OCI-LY1 (cell line): Measurements from ENCODE around the gene SLIT3.

Experiments used
- H2AFZ ChIP-seq: fragments of 200-600 bp; sonication (generic), shearing (Covaris generic); 2 replicates; pipeline ENCODE4 v1.6.0; 2014; ENCODE audit warnings: antibody characterized with exemption, mild to moderate bottlenecking, low read length
- H3F3A ChIP-seq: fragments of 200-600 bp; sonication (generic), shearing (Covaris generic); 2 replicates; pipeline ENCODE4 v1.6.0; 2014; ENCODE audit warnings: mild to moderate bottlenecking, antibody characterized with exemption, low read length, moderate library complexity; ENCODE audit not compliant: insufficient read depth
- H3K27ac ChIP-seq: fragments of 200-600 bp; sonication (generic); 2 replicates; pipeline ENCODE4 v1.5.1; 2014; ENCODE audit warnings: low read length, mixed run types, mild to moderate bottlenecking, low read depth; ENCODE audit not compliant: poor library complexity, severe bottlenecking
- H3K27me3 ChIP-seq: fragments of 200-600 bp; sonication (generic); 2 replicates; pipeline ENCODE4 v1.6.0; 2014; ENCODE audit warnings: antibody characterized with exemption, mild to moderate bottlenecking, low read length, moderate library complexity; ENCODE audit not compliant: insufficient read depth
- H3K36me3 ChIP-seq: fragments of 200-600 bp; sonication (generic); 2 replicates; pipeline ENCODE4 v1.6.1; 2014; ENCODE audit warnings: mild to moderate bottlenecking, antibody characterized with exemption, low read length, moderate library complexity, mixed read lengths; ENCODE audit not compliant: insufficient read depth
- H3K4me1 ChIP-seq: fragments of 200-600 bp; sonication (generic); 2 replicates; pipeline ENCODE4 v1.5.1; 2014; ENCODE audit warnings: mild to moderate bottlenecking, low read length, moderate library complexity; ENCODE audit not compliant: insufficient read depth, severe bottlenecking
- H3K4me2 ChIP-seq: fragments of 200-600 bp; sonication (generic), shearing (Covaris generic); 2 replicates; pipeline ENCODE4 v1.6.1; 2014; ENCODE audit warnings: low read length
- H3K4me3 ChIP-seq: fragments of 200-600 bp; sonication (generic); 2 replicates; pipeline ENCODE4 v1.5.1; 2014; ENCODE audit warnings: low read length, low read depth, mild to moderate bottlenecking, mixed read lengths; ENCODE audit not compliant: poor library complexity, severe bottlenecking
- H3K79me2 ChIP-seq: fragments of 200-600 bp; shearing (Covaris generic); 2 replicates; pipeline ENCODE4 v1.6.1; 2016; ENCODE audit warnings: mixed run types, low read length, mixed read lengths; ENCODE audit not compliant: insufficient read depth
- H3K9ac ChIP-seq: fragments of 200-600 bp; sonication (generic), shearing (Covaris generic); 2 replicates; pipeline ENCODE4 v1.6.1; 2014; ENCODE audit warnings: mild to moderate bottlenecking, low read length, mixed read lengths
- H3K9me2 ChIP-seq: fragments of 200-600 bp; sonication (generic), shearing (Covaris generic); 2 replicates; pipeline ENCODE4 v1.6.1; 2014; ENCODE audit warnings: low read depth, mild to moderate bottlenecking, low read length, mixed read lengths
- H3K9me3 ChIP-seq: fragments of 200-600 bp; shearing (Covaris generic); 2 replicates; pipeline ENCODE4 v1.6.1; 2014; ENCODE audit warnings: low read length, mixed read lengths
- H4K20me1 ChIP-seq: fragments of 200-600 bp; sonication (generic), shearing (Covaris generic); 2 replicates; pipeline ENCODE4 v1.6.0; 2016; ENCODE audit warnings: mild to moderate bottlenecking, low read length; ENCODE audit not compliant: insufficient read depth
- EZH2 ChIP-seq: fragments of 200-600 bp; sonication (generic), shearing (Covaris generic); IDR thresholded peaks from 2 replicates; pipeline ENCODE4 v1.8.0; 2017; ENCODE audit warnings: borderline replicate concordance, mixed run types, mild to moderate bottlenecking, antibody characterized with exemption, low read length, moderate library complexity, mixed read lengths
- TF ChIP-seq, protein P1 (sequence below): fragments of 200-600 bp; sonication (generic), shearing (Covaris generic); IDR thresholded peaks from 2 replicates; pipeline ENCODE4 v1.5.1; 2017; ENCODE audit warnings: mild to moderate bottlenecking, antibody characterized with exemption, low read length, moderate library complexity, mixed read lengths

The SLIT3 gene

DNA sequence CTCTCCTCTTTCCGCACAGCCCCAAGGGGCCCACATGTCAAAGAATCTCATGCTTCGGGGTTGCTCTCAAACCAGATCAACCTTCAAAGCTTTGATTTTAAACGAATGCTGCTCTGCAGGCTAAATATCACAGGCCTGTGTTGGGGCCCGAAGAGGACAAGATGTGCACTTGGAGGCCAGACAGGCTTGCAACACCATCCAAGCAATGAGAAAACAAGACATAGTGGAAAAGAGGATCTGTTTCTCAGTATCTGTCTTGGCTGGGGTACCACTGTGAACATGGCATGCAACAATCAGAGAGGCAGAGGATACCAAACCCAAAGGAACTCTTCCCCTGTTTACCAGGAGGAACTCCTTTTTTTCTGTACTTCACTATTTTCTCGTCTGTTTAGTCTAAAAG lies 321.8 kb downstream of the SLIT3 start:
- Histone ChIP-seq H3K9me3 (no peaks in the 10 kb centered on the region), H2AFZ (no peak overlapping the region), H3K9me2 (no peaks in the 10 kb centered on the region), H3K9ac (no peak overlapping the region), H3K36me3 (no peaks in the 10 kb centered on the region), H3K4me3 (no peak overlapping the region), H4K20me1 (no peaks in the 10 kb centered on the region), H3F3A (no peaks in the 10 kb centered on the region), H3K27ac (no peak overlapping the region), H3K4me2 (no peak overlapping the region), H3K27me3 (no peaks in the 10 kb centered on the region), H3K4me1 (no peaks in the 10 kb centered on the region), H3K79me2 (no peaks in the 10 kb centered on the region)
- TF ChIP-seq, protein P1, sequence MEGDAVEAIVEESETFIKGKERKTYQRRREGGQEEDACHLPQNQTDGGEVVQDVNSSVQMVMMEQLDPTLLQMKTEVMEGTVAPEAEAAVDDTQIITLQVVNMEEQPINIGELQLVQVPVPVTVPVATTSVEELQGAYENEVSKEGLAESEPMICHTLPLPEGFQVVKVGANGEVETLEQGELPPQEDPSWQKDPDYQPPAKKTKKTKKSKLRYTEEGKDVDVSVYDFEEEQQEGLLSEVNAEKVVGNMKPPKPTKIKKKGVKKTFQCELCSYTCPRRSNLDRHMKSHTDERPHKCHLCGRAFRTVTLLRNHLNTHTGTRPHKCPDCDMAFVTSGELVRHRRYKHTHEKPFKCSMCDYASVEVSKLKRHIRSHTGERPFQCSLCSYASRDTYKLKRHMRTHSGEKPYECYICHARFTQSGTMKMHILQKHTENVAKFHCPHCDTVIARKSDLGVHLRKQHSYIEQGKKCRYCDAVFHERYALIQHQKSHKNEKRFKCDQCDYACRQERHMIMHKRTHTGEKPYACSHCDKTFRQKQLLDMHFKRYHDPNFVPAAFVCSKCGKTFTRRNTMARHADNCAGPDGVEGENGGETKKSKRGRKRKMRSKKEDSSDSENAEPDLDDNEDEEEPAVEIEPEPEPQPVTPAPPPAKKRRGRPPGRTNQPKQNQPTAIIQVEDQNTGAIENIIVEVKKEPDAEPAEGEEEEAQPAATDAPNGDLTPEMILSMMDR, result no peak

- H3K36me3 ChIP-seq, result no peaks in the 10 kb centered on the region
- no peaks in the 10 kb centered on the region for H3F3A ChIP-seq
- no peak overlapping the region for H3K4me2 ChIP-seq
- no peaks in the 10 kb centered on the region for H3K9me2 ChIP-seq
- TF ChIP-seq EZH2, result no peak
- TF ChIP-seq, protein P1, result no peak
- no peaks in the 10 kb centered on the region for H3K27me3 ChIP-seq
- no peaks in the 10 kb centered on the region for H3K4me1 ChIP-seq
- no peak overlapping the region for H3K9ac ChIP-seq
- H3K4me3 ChIP-seq, result no peak overlapping the region
- no peak overlapping the region for H2AFZ ChIP-seq
- no peak overlapping the region for H3K27ac ChIP-seq
- H3K79me2 ChIP-seq, result no peaks in the 10 kb centered on the region
- no peaks in the 10 kb centered on the region for H4K20me1 ChIP-seq
- no peaks in the 10 kb centered on the region for H3K9me3 ChIP-seq
Measured at GRCh38 chr5:168978500-168978899, 322.4 kb downstream of the SLIT3 start.

GRCh38 chr5:168978015-168978414 lies 322.9 kb downstream of the SLIT3 start:
- TF ChIP-seq, protein P1, result no peak
- no peak for TF ChIP-seq EZH2
- Histone ChIP-seq H3K4me1 (no peaks in the 10 kb centered on the region), H3K9me2 (no peaks in the 10 kb centered on the region), H3K27me3 (no peaks in the 10 kb centered on the region), H3K9ac (no peak overlapping the region), H3K79me2 (no peaks in the 10 kb centered on the region), H2AFZ (no peak overlapping the region), H3K4me3 (no peak overlapping the region), H3K36me3 (no peaks in the 10 kb centered on the region), H4K20me1 (no peaks in the 10 kb centered on the region), H3K4me2 (no peak overlapping the region), H3K27ac (no peak overlapping the region), H3F3A (no peaks in the 10 kb centered on the region), H3K9me3 (no peaks in the 10 kb centered on the region)
